HG02885 (cell line): ENCODE data around the gene TLE1.
A peak's percentile ranks its signal among the peaks of the same experiment; 100 is the strongest.
"Not testable (repeated sequence)": the region's sequence is repeated elsewhere in the genome, so short reads cannot be mapped to it uniquely, and the experiment has no call there.

Experiments
- ATAC-seq: cut with Tn5 transposase; IDR thresholded peaks from one replicate; pipeline ENCODE4 v1.9.1; 2021; ENCODE audit warnings: mild to moderate bottlenecking; ENCODE audit not compliant: unreplicated experiment, poor library complexity

Gene TLE1

GRCh38 chr9:81626511-81626910, 62.8 kb downstream of the TLE1 start:
- no peak for ATAC-seq

DNA sequence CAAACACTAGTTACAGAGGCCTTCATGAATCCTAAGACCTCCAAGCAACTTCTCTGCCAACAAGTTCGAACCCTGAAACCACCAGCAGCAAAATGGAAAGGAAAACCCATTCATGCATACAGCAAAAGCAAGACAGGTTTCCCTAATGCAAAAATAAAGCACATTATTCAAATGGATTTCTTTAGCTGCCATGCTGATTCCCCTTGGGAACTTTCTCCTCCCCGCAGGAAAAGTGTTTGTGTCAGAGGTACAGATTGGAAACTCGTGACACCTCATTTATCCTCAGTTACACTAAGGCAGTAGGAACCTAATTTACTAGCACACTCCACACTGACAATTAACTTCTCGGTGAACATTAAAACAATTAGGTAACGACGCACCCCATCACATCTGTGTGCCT, 63.4 kb downstream of the TLE1 start:
- no peak for ATAC-seq

GRCh38 chr9:81623778-81624177, 65.6 kb downstream of the TLE1 start:
- no peak for ATAC-seq

- ATAC-seq = no peak
Measured at GRCh38 chr9:81622471-81623255, 66.7 kb downstream of the TLE1 start.

- no peak for ATAC-seq
Measured at GRCh38 chr9:81621785-81622259, 67.5 kb downstream of the TLE1 start.

GRCh38 chr9:81621118-81621517, 68.2 kb downstream of the TLE1 start:
- ATAC-seq = no peak

DNA sequence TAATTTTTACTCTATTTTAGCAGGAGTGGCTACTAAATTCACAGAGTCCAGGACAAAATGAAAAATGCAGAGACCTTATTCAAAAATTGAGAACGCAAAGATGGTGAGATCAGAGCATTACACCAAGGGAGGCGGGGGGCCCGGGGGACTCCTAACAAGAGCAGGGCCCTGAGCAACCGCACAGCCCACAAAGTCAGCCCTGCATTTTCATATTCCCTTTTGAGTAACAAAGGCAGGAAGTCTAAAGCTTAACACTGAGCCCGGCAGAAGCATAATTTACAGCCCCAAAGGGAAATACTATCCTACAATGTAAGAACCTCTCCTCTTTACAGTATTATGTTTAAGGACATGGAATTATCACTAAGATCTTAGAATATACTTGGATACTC, 69.4 kb downstream of the TLE1 start:
- ATAC-seq = peak; percentile 85

- ATAC-seq = peak; percentile 61
Measured at GRCh38 chr9:81619353-81620001, 69.9 kb downstream of the TLE1 start.

- ATAC-seq = no peak
Measured at GRCh38 chr9:81618923-81619322, 70.4 kb downstream of the TLE1 start.

DNA sequence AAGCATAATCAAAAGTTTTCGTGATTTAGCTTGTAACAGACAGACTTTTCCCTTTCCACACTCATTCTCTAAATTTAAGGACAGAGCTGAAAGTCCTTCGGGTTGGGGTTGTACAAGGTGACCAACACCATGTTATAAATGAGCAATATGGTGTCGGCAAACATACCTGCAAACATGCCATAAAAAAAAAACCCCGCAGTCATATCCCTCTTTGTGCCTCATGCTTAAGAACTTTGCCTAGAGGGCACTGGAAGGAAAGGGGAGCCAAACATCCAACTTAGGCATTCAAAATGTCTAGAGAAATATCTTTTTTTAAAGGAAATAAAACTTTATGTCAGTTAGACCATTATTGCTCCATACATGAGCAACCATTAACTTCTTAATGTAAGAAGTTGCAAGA, 73.2 kb downstream of the TLE1 start:
- ATAC-seq = no peak

DNA sequence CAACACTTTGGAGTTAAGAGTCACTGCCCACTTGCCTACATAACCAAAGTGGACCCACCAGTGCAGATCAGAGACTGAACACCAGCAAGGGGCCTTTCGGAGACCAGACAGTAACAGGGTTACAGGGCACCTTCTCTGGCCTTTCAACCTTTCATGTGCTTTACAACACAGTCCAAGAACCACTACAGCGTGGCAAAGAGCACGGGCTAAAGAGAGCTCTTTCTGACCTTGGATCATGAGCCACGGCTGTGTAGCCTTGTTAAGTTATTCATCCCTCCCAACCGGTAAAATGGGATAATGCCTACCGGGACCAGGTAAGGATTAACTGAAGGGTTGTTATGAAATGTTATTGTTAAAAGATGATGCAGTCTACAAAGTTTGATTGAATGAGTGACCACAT, 75.0 kb downstream of the TLE1 start:
- ATAC-seq = no peak

DNA sequence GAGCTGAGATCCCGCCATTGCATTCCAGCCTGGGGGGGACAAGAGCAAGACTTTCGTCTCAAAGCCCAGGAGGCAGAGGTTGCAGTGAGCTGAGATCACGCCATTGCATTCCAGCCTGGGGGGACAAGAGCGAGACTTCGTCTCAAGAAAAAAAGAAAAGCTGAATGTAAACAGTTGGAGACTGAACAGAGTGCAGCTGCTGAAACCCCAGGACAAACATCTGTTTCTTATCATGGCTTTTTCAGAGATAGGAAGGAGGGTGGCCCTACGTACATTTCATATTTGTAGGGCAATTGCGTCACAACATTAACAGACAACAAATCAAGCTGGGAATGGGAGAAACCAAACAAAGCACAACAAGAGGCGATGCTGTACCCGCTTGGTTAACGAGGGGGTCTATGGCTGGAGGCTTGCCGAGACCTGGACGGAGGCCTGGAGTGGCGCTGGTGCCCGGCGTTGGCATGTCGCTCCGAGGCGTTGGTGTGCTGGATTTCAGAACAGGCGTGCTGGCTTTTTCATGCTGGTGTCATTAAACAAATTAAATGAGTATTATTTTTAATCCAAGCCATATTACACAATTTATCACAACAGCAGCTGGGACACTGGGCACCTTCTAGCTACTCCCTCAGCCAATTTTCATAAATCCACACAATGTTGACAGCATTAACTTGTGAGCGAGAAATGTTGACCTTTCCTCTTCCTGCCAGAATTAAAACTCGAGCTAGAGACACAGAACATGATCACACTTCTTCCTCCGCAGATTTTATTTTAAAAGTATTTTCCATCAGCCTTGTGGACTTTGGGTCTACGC, 76.1 kb downstream of the TLE1 start:
- no peak for ATAC-seq

DNA sequence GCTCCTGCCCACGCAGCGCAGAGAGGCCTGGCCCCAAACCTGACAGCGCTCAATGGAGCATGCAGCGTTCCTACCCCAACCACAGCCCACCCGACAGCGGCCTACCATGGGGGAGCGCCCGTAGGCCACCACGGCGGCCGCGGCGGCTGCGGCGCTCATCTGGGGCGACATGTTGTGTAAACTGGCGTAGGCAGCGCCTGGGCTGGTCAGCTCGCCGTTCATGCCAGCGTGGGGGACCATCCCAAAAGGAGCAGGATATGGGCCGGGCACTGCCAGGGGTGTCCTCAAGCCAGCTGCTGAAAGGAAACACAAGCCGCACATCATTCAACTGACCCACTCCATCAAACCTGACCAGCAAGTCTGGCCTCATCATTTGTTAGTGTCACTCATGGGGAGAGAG, 77.7 kb downstream of the TLE1 start:
- no peak for ATAC-seq

DNA sequence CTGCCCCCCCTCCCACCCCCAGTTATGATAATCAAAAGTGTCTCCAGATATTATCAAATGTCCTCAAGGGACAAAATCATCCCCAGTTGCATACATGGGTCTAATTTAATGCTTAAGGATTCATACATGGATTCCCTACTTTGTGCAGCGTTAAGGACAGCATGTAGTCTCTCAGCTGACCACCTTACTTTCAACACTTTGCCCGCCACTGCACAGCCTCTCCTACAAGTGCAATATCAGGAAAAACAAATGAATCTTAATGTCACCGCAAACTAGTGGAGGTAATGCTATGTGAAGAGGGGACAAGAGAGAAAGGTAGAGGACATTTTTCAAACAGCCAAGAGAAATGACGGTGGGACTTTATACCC, 78.6 kb downstream of the TLE1 start:
- no peak for ATAC-seq

GRCh38 chr9:81609782-81610739, 79.3 kb downstream of the TLE1 start:
- ATAC-seq = peak; percentile 77

DNA sequence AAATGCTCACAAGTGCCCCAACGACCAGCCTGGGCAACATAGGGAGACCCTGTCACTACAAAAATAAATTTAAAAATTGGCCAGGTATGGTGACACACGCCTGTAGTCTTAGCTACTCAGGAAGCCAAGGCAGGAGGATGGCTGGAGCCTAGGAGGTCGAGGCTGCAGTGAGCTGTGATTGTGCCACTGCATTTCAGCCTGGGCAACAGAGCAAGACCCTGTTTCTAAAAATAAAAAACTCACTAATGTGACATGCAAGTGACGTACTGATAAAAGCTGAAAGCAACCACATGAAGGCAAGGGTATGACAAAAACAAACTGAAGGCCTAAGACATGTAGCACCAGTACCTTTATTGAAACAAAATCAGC, 81.1 kb downstream of the TLE1 start:
- no peak for ATAC-seq

GRCh38 chr9:81607593-81608288, 81.6 kb downstream of the TLE1 start:
- ATAC-seq = no peak

DNA sequence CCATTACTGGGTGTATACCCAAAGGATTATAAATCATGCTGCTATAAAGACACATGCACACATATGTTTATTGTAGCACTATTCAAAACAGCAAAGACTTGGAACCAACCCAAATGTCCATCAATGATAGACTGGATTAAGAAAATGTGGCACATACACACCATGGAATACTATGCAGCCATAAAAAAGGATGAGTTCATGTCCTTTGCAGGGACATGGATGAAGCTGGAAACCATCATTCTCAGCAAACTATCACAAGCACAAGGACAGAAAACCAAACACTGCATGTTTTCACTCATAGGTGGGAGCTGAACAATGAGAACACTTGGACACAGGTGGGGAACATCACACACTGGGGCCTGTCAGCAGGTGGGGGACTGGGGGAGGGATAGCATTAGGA, 83.1 kb downstream of the TLE1 start:
- not testable (repeated sequence) for ATAC-seq

DNA sequence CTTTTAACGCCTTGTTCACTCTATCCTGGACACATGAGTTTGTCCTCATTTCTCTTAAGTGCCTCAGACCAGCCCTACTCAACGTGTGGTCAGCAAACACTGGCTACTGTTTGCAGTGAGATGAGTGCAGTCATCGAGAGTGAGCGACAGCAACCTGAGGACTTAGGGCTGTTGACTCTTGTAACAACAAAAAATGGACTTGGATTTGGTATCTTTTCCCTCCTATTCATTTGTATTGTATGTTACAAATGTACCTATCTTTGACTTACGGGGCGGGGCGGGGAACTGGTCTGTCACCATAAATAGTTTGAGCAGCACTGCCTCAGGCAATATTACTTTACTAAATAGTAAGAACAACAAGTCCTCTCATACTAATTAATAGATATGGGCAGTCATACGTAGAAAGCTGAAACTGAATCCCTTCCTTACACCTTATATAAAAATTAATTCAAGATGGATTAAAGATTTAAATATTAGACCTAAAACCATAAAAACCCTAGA, 84.1 kb downstream of the TLE1 start:
- no peak for ATAC-seq
